Amniotic stem cell (primary cell): ENCODE data around the gene ESRRB.

Experiments used
- DNase-seq: peaks from one replicate; lab custom pipeline; 2025; lab: John Stamatoyannopoulos, UW

The ESRRB gene

DNA sequence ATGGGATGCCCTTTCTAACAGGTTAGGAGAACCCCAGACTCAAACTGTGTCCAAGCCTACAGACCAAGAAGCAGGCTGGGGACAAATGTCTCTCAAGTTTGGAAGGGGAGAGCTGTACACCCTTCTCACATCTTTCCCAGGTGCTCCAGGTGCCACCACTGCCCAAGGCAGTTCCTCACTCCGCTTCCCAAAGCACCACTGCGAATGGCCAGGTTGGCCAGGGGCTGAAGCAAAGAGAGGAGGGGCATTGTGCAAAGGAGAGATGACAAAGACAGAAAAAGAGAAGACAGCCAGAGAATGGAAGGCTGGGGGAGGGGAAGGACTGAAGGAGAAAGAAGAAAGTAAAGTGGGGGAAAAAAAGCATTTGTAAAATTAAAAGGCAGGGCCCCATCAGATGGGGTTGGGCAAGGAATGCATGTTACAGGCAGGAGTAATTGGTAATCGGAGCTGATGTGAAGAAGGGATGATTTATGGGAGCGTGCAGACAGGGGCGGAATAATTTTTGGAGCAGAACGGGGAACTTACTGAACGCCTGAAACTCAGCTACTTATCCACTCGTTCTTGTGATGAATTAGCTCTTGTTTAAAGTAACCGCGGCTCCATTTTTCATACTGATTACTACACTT is 165.8 kb downstream of the ESRRB start:
- no peak for DNase-seq

DNA sequence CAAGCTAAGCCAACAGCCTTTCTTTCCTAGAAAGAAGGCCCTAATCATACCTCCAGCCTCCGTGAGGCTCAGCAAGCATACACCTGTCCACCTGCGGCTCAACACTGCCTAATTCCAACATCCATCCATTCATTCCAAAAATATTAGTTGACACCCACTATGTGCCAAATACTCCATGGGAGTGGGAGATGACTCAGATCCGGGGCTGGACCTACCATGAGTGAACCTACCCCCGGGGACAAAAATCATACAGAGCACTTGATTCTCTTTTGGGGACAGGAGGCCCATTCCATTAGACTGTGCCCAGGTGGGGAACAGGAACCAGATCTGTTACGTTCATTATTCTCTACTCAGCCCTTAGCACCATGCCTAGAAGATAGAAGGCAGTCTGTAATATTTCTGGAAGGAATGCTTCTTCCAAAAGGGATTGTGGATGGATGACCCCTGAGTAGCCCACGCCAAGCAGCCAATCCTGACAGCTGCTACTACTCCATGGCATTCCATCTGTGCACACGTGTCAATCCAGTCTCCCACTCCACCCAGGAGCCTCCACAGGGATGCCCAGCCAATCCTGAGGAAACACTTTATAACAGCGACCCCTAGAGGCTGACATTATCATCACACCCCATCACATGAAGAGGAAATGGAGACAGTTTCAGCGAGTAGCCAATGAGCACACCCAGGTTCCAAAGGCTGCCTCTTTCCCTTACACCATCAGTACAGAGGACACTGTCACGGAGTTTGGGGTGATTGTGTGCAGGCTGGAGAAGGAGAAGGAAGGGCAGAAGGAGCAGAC is 170.7 kb downstream of the ESRRB start:
- DNase-seq = no peak

DNA sequence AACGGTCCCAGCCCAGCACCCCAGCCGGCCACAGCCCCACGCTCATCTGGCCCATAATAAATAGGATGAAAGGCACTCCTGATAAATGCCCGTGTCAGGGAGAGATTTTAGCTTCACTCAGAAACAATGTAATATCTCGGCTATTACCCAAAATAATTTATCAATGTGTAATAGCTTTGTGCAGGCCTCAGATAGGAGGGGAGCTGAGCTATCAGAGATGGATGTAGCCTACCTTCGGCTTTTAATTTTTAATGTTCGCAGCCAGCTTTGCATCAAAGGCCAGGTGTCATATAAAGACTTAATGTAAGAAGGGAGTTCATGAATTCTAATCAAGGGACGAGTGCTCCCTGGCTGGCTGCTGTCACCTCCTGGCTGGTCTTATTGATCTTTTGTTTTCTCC is 171.9 kb downstream of the ESRRB start:
- DNase-seq = no peak

DNA sequence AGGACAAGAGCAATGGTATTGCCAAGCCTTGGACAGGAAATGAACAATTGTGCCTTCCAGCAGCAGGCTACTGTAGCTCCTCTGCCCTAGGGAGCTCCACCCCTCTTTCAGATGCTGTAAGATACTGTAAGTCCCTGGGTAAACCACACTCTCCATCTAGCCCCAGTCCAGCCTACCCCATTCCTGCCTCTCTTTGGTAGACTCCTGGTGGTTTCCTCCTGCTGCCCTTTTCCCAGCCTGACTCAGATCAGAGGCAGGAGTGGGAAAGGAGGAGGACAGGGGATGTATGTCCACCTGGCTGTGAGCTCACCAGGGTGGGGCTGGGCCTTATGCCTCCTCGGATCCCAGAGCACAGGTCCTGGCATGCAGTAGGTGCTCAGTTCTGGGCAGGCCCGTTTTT is 174.6 kb downstream of the ESRRB start:
- DNase-seq = no peak

DNA sequence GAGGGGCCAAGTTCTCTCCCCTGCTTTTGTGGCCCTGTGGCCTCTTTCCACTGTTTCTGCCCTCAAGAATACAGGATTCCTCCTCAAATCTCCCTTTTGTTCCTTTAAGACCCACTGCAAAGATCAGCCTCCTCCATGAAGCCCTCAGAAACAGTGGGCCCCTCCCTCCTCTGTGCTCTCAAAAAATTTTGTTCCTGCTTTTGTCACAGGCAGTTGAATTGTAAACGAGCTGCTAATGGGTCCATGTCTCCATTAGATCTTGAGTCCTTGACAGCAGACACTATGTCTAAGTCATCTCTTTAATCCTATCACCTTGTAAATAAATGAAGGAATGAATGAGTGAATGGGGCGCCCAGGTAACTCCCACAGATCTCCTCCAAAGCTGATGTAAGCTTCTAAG is 175.2 kb downstream of the ESRRB start:
- DNase-seq = no peak
